HepG2 (cell line): ENCODE results near the gene GRB2. TPM values are rescaled to one million over a fixed set of nuclear protein-coding genes. Genes with fewer than 3 reads are reported as not detected.

Experiments
- ARNTL ChIP-seq: sonication (generic); formaldehyde crosslinking; IDR thresholded peaks from 2 replicates; pipeline ENCODE4 v1.4.0; 2020; ENCODE audit warnings: mild to moderate bottlenecking, missing genetic modification reagents
- POGK ChIP-seq: sonication (generic); formaldehyde crosslinking; conservative IDR thresholded peaks from 2 replicates; pipeline ENCODE4 v1.8.0; 2022; ENCODE audit warnings: mild to moderate bottlenecking, moderate library complexity, missing genetic modification reagents
- THYN1 ChIP-seq: sonication (generic); formaldehyde crosslinking; IDR thresholded peaks from 2 replicates; pipeline ENCODE4 v1.8.1; 2023; ENCODE audit warnings: low read depth, mild to moderate bottlenecking, moderate library complexity, missing genetic modification reagents, borderline replicate concordance
- ZFP36L2 ChIP-seq: sonication (generic); formaldehyde crosslinking; IDR thresholded peaks from 2 replicates; pipeline ENCODE4 v1.4.0; 2020; ENCODE audit warnings: missing genetic modification reagents
- ZFYVE20 ChIP-seq: sonication (generic); formaldehyde crosslinking; IDR thresholded peaks from 2 replicates; pipeline ENCODE4 v1.8.0; 2023; ENCODE audit warnings: low read depth, mild to moderate bottlenecking, moderate library complexity, missing genetic modification reagents, borderline replicate concordance
- ZNF343 ChIP-seq: sonication (generic); formaldehyde crosslinking; IDR thresholded peaks from 2 replicates; pipeline ENCODE4 v1.4.0; 2020; ENCODE audit warnings: mild to moderate bottlenecking, missing genetic modification reagents
- ZNF383 ChIP-seq: sonication (generic); formaldehyde crosslinking; IDR thresholded peaks from 2 replicates; pipeline ENCODE4 v1.4.0; 2020; ENCODE audit warnings: missing genetic modification reagents, mild to moderate bottlenecking, borderline replicate concordance
- ZNF446 ChIP-seq: sonication (generic); formaldehyde crosslinking; IDR thresholded peaks from 2 replicates; pipeline ENCODE4 v1.5.0; 2020; ENCODE audit warnings: mild to moderate bottlenecking, missing genetic modification reagents
- ZNF713 ChIP-seq: sonication (generic); formaldehyde crosslinking; IDR thresholded peaks from 2 replicates; pipeline ENCODE4 v1.4.0; 2020; ENCODE audit warnings: mild to moderate bottlenecking, missing genetic modification reagents
- ZNF780A ChIP-seq: sonication (generic); formaldehyde crosslinking; IDR thresholded peaks from 2 replicates; pipeline ENCODE4 v1.8.0; 2022; ENCODE audit warnings: mild to moderate bottlenecking, missing genetic modification reagents, moderate library complexity
- polyA plus RNA-seq, 8 experiments: library from polyadenylated mRNA; depleted of rRNA in 3 of 8; stranded (reverse) in 7 of 8; unstranded in 1 of 8; fragments of >200 nt; fragmentation: Illumina TruSeq in 4 of 8; extraction: Trizol in 4 of 8; gene quantifications; 2 replicates each; pipeline versions ENCODE4 v1.2.1 to v1.2.3, GENCODE V29; 2011 to 2016; ENCODE audit warnings: low read depth in 4 of 8, missing spikeins in 1 of 8, mixed read lengths in 1 of 8; ENCODE audit not compliant: insufficient read depth in 1 of 8
- total RNA-seq, 5 experiments: library from RNA; depleted of rRNA; stranded (reverse); fragments of >200 nt; fragmentation: Illumina TruSeq; extraction: Trizol; gene quantifications; 2 replicates each; pipeline ENCODE4 v1.2.3, GENCODE V29; 2016; ENCODE audit warnings: low read depth in 1 of 5
- TF ChIP-seq, protein P1 (sequence below): sonication (generic); formaldehyde crosslinking; IDR thresholded peaks from 2 replicates; pipeline ENCODE4 v1.5.1; 2020; ENCODE audit warnings: mild to moderate bottlenecking, missing genetic modification reagents, borderline replicate concordance
- TF ChIP-seq, protein P2 (sequence below): sonication (generic); formaldehyde crosslinking; IDR thresholded peaks from 2 replicates; pipeline ENCODE4 v1.5.1; 2020; ENCODE audit warnings: missing genetic modification reagents, mild to moderate bottlenecking, borderline replicate concordance
- TF ChIP-seq, protein P3 (sequence below): sonication (generic); formaldehyde crosslinking; IDR thresholded peaks from 2 replicates; pipeline ENCODE4 v1.4.0; 2020; ENCODE audit warnings: missing genetic modification reagents
- TF ChIP-seq, protein P4 (sequence below): sonication (generic); formaldehyde crosslinking; IDR thresholded peaks from 2 replicates; pipeline ENCODE4 v1.8.1; 2022; ENCODE audit warnings: mild to moderate bottlenecking, missing genetic modification reagents

GRB2 gene
- total and polyA plus RNA-seq, 2 of the 13 experiments (the other 11 are each of a cell fraction or from before 2014, with no cell fraction given): 84.6 to 92.3 TPM

- TF ChIP-seq ZNF383 (no peak), POGK (CRISPR knock-in tag) (no peak), ZFYVE20 (no peak), ZNF446 (no peak), THYN1 (no peak), ZNF343 (no peak), ARNTL (CRISPR knock-in tag) (no peak; the same call in 1 of the 2 replicates), ZNF713 (0 out of 2 replicates have a peak, but pooled peaks have one; percentile 43), ZNF780A (CRISPR knock-in tag) (no peak), ZFP36L2 (CRISPR knock-in tag) (no peak)
- TF ChIP-seq, protein P1, sequence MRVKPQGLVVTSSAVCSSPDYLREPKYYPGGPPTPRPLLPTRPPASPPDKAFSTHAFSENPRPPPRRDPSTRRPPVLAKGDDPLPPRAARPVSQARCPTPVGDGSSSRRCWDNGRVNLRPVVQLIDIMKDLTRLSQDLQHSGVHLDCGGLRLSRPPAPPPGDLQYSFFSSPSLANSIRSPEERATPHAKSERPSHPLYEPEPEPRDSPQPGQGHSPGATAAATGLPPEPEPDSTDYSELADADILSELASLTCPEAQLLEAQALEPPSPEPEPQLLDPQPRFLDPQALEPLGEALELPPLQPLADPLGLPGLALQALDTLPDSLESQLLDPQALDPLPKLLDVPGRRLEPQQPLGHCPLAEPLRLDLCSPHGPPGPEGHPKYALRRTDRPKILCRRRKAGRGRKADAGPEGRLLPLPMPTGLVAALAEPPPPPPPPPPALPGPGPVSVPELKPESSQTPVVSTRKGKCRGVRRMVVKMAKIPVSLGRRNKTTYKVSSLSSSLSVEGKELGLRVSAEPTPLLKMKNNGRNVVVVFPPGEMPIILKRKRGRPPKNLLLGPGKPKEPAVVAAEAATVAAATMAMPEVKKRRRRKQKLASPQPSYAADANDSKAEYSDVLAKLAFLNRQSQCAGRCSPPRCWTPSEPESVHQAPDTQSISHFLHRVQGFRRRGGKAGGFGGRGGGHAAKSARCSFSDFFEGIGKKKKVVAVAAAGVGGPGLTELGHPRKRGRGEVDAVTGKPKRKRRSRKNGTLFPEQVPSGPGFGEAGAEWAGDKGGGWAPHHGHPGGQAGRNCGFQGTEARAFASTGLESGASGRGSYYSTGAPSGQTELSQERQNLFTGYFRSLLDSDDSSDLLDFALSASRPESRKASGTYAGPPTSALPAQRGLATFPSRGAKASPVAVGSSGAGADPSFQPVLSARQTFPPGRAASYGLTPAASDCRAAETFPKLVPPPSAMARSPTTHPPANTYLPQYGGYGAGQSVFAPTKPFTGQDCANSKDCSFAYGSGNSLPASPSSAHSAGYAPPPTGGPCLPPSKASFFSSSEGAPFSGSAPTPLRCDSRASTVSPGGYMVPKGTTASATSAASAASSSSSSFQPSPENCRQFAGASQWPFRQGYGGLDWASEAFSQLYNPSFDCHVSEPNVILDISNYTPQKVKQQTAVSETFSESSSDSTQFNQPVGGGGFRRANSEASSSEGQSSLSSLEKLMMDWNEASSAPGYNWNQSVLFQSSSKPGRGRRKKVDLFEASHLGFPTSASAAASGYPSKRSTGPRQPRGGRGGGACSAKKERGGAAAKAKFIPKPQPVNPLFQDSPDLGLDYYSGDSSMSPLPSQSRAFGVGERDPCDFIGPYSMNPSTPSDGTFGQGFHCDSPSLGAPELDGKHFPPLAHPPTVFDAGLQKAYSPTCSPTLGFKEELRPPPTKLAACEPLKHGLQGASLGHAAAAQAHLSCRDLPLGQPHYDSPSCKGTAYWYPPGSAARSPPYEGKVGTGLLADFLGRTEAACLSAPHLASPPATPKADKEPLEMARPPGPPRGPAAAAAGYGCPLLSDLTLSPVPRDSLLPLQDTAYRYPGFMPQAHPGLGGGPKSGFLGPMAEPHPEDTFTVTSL (CRISPR knock-in tag): no peak
- TF ChIP-seq, protein P2, sequence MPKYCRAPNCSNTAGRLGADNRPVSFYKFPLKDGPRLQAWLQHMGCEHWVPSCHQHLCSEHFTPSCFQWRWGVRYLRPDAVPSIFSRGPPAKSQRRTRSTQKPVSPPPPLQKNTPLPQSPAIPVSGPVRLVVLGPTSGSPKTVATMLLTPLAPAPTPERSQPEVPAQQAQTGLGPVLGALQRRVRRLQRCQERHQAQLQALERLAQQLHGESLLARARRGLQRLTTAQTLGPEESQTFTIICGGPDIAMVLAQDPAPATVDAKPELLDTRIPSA: no peak
- TF ChIP-seq, protein P3, sequence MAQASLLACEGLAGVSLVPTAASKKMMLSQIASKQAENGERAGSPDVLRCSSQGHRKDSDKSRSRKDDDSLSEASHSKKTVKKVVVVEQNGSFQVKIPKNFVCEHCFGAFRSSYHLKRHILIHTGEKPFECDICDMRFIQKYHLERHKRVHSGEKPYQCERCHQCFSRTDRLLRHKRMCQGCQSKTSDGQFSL (CRISPR knock-in tag): no peak
- TF ChIP-seq, protein P4, sequence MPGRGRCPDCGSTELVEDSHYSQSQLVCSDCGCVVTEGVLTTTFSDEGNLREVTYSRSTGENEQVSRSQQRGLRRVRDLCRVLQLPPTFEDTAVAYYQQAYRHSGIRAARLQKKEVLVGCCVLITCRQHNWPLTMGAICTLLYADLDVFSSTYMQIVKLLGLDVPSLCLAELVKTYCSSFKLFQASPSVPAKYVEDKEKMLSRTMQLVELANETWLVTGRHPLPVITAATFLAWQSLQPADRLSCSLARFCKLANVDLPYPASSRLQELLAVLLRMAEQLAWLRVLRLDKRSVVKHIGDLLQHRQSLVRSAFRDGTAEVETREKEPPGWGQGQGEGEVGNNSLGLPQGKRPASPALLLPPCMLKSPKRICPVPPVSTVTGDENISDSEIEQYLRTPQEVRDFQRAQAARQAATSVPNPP: no peak
Observed at GRCh38 chr17:75430159-75430974, 24.9 kb upstream of the GRB2 start (continued).
